Gastrocnemius medialis (tissue), 4 donors: ENCODE results near the gene C1orf198.

ENCODE experiments used
- CTCF ChIP-seq, 5 experiments: fragments of 450-650 bp in 3 of 5; fragments of 200-600 bp in 2 of 5; sonication (generic) in 2 of 5; IDR thresholded peaks in 4 of 5; conservative IDR thresholded peaks in 1 of 5; 1 replicate in 4 of 5; 2 replicates in 1 of 5; pipeline ENCODE4 v1.5.1; 2016 to 2019; ENCODE audit warnings: antibody characterized with exemption in 5 of 5, mild to moderate bottlenecking in 3 of 5, moderate library complexity in 3 of 5
- POLR2A ChIP-seq, 2 donors: fragments of 450-650 bp; IDR thresholded peaks; one replicate each; pipeline ENCODE4 v1.6.1; 2017; ENCODE audit warnings: antibody characterized with exemption in 2 of 2, mild to moderate bottlenecking in 2 of 2, moderate library complexity in 2 of 2

- TF ChIP-seq POLR2A (IDR thresholded peaks at IDR 0.05) (peak in 1 of 2 donors; percentile 15), CTCF (IDR thresholded peaks at IDR 0.05 in 4 of 5, conservative IDR thresholded peaks at IDR 0.05 in 1 of 5) (no peak)
These were observed 1.0 kb downstream of the C1orf198 start for GRCh38 chr1:230867101-230867902.
